Body of pancreas (tissue), 4 donors: ENCODE measurements around the gene TAF5L.

ENCODE experiments used
- POLR2A ChIP-seq, 3 donors: fragments of 450-650 bp; IDR thresholded peaks; one replicate each; pipeline ENCODE4 v1.6.1; 2016; ENCODE audit warnings: antibody characterized with exemption in 3 of 3, mild to moderate bottlenecking in 2 of 3
- TF ChIP-seq, protein P1 (sequence below), 7 experiments: fragments of 450-650 bp in 4 of 7; fragments of 200-600 bp in 3 of 7; sonication (generic) in 3 of 7; IDR thresholded peaks; one replicate each; pipeline ENCODE4 v1.5.1; 2016 to 2019; ENCODE audit warnings: antibody characterized with exemption in 7 of 7

DNA sequence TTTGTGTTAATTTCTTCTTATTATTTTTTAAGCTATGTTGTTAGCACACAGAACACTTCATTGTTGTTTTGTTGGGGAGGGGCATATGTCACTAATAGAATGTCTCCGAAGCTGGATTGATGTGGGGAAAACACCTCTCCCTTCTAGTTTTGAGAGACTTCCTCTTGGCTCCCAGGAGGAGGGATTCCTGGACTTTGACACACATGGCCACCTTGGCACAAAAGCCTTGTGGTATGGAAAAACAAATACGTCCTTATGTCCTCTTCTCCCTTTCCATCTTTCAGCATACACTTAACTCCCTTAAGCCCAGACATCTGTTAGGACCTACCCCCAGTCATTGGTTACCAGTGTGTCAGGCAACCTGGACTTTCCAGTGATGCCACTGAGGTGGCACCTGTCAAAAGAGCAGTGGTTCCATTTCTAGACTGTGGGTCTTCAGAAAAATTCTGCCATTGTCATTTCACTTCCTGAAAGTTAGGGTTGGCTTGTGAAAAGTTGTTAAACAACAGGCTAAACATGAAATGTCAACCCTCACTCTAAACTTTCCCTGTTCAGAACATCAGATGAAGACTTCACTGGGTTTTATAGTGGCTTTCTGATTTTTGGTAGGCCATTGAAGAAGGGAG is 54.9 kb downstream of the TAF5L start:
- TF ChIP-seq, protein P1, sequence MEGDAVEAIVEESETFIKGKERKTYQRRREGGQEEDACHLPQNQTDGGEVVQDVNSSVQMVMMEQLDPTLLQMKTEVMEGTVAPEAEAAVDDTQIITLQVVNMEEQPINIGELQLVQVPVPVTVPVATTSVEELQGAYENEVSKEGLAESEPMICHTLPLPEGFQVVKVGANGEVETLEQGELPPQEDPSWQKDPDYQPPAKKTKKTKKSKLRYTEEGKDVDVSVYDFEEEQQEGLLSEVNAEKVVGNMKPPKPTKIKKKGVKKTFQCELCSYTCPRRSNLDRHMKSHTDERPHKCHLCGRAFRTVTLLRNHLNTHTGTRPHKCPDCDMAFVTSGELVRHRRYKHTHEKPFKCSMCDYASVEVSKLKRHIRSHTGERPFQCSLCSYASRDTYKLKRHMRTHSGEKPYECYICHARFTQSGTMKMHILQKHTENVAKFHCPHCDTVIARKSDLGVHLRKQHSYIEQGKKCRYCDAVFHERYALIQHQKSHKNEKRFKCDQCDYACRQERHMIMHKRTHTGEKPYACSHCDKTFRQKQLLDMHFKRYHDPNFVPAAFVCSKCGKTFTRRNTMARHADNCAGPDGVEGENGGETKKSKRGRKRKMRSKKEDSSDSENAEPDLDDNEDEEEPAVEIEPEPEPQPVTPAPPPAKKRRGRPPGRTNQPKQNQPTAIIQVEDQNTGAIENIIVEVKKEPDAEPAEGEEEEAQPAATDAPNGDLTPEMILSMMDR (IDR thresholded peaks at IDR 0.05), result no peak
- no peak for TF ChIP-seq POLR2A (IDR thresholded peaks at IDR 0.05)
